ENCODE measurements around the gene CUEDC1.

CUEDC1 gene

DNA sequence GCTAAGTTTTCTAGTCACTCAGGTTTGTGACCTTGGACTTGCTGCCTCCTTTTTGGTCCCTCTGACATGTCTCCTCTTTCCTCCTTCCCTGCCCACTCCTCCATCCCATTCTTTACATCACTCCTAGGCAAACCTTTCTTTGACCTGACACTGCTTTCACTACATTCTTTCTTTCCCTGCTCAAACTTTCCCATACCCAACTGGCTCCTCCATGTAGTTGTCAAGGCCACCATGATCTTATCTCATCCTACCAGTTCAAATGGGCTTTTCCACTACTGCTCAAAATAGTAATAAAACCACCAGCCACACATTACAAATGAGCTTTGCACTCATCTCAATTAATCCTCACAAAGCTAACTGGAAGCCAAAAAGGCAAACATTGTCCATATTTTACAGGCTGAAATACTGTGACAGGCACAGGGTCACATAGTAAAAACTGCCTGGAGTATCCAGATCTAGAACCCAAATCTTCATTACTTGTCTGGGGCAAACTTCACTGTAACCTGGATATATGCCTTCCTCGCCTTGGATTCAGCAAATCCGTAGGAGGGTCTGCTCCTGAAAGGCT, 119.8 kb downstream of the CUEDC1 start:
- Histone ChIP-seq H2BK12ac (ENCODE audit: low read length) (no peak overlapping the region), H3K27me3 (ENCODE audit: control insufficient read depth in 3 of 3, insufficient read depth in 3 of 3, low read depth in 1 of 3, low read length in 3 of 3) (no peaks in the 10 kb centered on the region), H3K79me1 (ENCODE audit: low read depth, low read length) (no peaks in the 10 kb centered on the region), H4K8ac (ENCODE audit: low read depth, low read length) (no peak overlapping the region), H3K4me3 (ENCODE audit: low read length in 2 of 2) (no peak overlapping the region), H3K9ac (ENCODE audit: low read depth, low read length, poor library complexity) (no peak overlapping the region), H3K4me1 (ENCODE audit: control insufficient read depth in 2 of 2, insufficient read depth in 1 of 2, low read depth in 1 of 2, low read length in 2 of 2) (peaks cover 9 to 13% of the 10 kb centered on the region in 2 donors), H2BK15ac (ENCODE audit: low read length) (no peak overlapping the region), H3K4ac (ENCODE audit: low read length) (no peak overlapping the region), H3K18ac (ENCODE audit: low read length) (no peak overlapping the region), H3K9me3 (replicated peaks in 1 of 2; ENCODE audit: control insufficient read depth in 2 of 2, insufficient read depth in 1 of 2, low read depth in 1 of 2, low read length in 2 of 2) (no peaks in the 10 kb centered on the region), H3K27ac (replicated peaks; ENCODE audit: low read length) (no peak overlapping the region), H4K91ac (ENCODE audit: low read depth, low read length, poor library complexity) (no peak overlapping the region), H2BK120ac (ENCODE audit: low read depth, low read length) (no peak overlapping the region), H2BK5ac (ENCODE audit: low read length) (no peak overlapping the region), H3K23ac (ENCODE audit: low read depth, low read length, poor library complexity) (no peak overlapping the region), H3K14ac (ENCODE audit: low read length) (no peak overlapping the region), H2AK5ac (ENCODE audit: low read depth, low read length) (no peak overlapping the region), H2AFZ (ENCODE audit: low read length) (no peak overlapping the region), H3K36me3 (replicated peaks in 1 of 2; ENCODE audit: control insufficient read depth in 2 of 2, insufficient read depth in 2 of 2, low read length in 2 of 2) (peaks cover 4 to 33% of the 10 kb centered on the region in 2 donors), H3K4me2 (ENCODE audit: insufficient read depth, low read length, poor library complexity, severe bottlenecking) (no peak overlapping the region)
- no peak for DNase-seq (ENCODE audit: low spot score)
- WGBS, 2 donors (ENCODE audit: extremely low coverage in 2 of 2, insufficient read length in 2 of 2, insufficient replicate concordance in 1 of 2) = no CpG with 5 or more reads among the region's 2 CpGs

DNA sequence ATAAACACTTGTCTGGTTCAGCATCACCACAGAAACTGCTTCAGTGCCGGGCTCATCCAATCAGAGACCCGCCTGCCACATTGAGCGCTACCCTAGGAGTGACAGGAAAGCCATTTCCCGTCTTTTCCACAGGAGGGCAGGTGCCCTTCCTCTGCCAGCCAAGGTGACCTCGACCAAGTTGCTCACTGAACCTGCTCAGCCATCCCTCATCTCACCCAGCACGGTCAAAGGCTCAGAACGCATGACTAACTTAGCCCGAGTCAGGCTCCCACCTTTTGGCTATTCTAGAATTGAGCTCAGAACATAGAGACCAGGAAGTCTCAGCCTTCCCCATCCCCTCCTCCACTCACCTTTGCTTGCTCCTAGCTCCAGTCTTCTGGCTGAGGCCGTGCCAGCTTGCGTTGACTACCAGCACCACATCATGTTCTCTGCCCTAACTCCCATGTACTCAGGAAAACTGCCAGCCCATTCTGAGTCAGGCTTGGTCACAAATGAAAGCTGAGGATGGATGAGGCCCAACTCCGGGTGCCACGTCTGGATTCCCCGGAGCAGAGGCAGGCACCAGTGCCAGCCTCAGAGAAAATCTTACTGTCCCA, 121.0 kb downstream of the CUEDC1 start:
- Histone ChIP-seq H3K4me2 (ENCODE audit: insufficient read depth, low read length, poor library complexity, severe bottlenecking) (no peak overlapping the region), H2AK5ac (ENCODE audit: low read depth, low read length) (no peak overlapping the region), H3K9me3 (replicated peaks in 1 of 2; ENCODE audit: control insufficient read depth in 2 of 2, insufficient read depth in 1 of 2, low read depth in 1 of 2, low read length in 2 of 2) (no peaks in the 10 kb centered on the region), H2BK12ac (ENCODE audit: low read length) (no peak overlapping the region), H3K4me1 (ENCODE audit: control insufficient read depth in 2 of 2, insufficient read depth in 1 of 2, low read depth in 1 of 2, low read length in 2 of 2) (peaks cover 9 to 13% of the 10 kb centered on the region in 2 donors), H3K79me1 (ENCODE audit: low read depth, low read length) (no peaks in the 10 kb centered on the region), H3K36me3 (replicated peaks in 1 of 2; ENCODE audit: control insufficient read depth in 2 of 2, insufficient read depth in 2 of 2, low read length in 2 of 2) (peaks cover 4 to 24% of the 10 kb centered on the region in 2 donors), H3K27me3 (ENCODE audit: control insufficient read depth in 3 of 3, insufficient read depth in 3 of 3, low read depth in 1 of 3, low read length in 3 of 3) (no peaks in the 10 kb centered on the region), H3K4ac (ENCODE audit: low read length) (no peak overlapping the region), H2BK120ac (ENCODE audit: low read depth, low read length) (no peak overlapping the region), H3K23ac (ENCODE audit: low read depth, low read length, poor library complexity) (no peak overlapping the region), H3K9ac (ENCODE audit: low read depth, low read length, poor library complexity) (no peak overlapping the region), H2AFZ (ENCODE audit: low read length) (no peak overlapping the region), H3K14ac (ENCODE audit: low read length) (no peak overlapping the region), H4K8ac (ENCODE audit: low read depth, low read length) (no peak overlapping the region), H3K27ac (replicated peaks; ENCODE audit: low read length) (no peak overlapping the region), H3K4me3 (ENCODE audit: low read length in 2 of 2) (no peak overlapping the region), H3K18ac (ENCODE audit: low read length) (no peak overlapping the region), H4K91ac (ENCODE audit: low read depth, low read length, poor library complexity) (no peak overlapping the region), H2BK15ac (ENCODE audit: low read length) (no peak overlapping the region), H2BK5ac (ENCODE audit: low read length) (no peak overlapping the region)
- WGBS, 2 donors (ENCODE audit: extremely low coverage in 2 of 2, insufficient read length in 2 of 2, insufficient replicate concordance in 1 of 2) = no CpG with 5 or more reads among the region's 13 CpGs
- no peak for DNase-seq (ENCODE audit: low spot score)

DNA sequence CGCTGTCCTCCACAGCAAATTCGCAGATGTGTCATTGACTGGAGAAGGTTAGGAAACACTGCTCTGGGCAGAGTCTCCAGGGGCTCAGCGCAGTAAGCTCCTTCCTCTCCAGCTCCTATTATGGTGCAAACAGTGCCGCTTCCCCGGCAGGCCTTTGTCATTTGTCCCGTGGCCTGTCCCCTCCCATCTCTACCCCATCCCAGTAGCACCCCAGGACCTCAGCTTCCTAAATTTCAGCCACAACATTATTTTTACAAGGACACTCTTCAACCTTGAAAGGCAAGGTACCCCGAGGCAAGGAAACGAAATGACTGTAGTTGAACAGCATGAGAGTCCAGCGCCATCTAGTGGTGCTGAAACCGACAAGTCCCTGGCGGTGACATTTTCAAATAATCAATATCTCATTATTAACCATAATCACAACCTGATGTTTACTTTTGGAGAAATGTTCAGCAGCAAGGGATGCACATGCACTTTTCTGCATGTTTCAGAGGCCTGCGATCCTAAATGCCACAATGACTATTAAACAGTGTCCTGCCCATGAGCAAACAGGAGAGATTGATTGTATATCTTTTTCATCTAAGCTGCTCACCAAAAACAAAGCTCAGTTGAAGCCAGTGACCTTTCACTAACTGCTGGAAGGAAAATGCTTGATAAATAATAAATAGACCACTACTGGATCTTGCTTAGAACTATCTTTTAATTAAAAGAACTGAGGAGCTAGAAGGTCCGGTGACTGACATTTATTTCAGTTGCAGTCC, 121.9 kb downstream of the CUEDC1 start:
- no peaks in the 10 kb centered on the region for H3K27me3 ChIP-seq (ENCODE audit: control insufficient read depth in 3 of 3, insufficient read depth in 3 of 3, low read depth in 1 of 3, low read length in 3 of 3)
- peak; percentile 69 for DNase-seq (ENCODE audit: low spot score)
- no peak overlapping the region for H3K18ac ChIP-seq (ENCODE audit: low read length)
- peaks cover 9 to 13% of the 10 kb centered on the region in 2 donors for H3K4me1 ChIP-seq (ENCODE audit: control insufficient read depth in 2 of 2, insufficient read depth in 1 of 2, low read depth in 1 of 2, low read length in 2 of 2)
- H2BK12ac ChIP-seq (ENCODE audit: low read length) = no peak overlapping the region
- peak overlapping the region; percentile 2 for H3K27ac ChIP-seq (replicated peaks; ENCODE audit: low read length)
- H4K8ac ChIP-seq (ENCODE audit: low read depth, low read length) = no peak overlapping the region
- H4K91ac ChIP-seq (ENCODE audit: low read depth, low read length, poor library complexity) = no peak overlapping the region
- peak overlapping the region; percentile 75 for H3K4me2 ChIP-seq (ENCODE audit: insufficient read depth, low read length, poor library complexity, severe bottlenecking)
- H2BK5ac ChIP-seq (ENCODE audit: low read length) = no peak overlapping the region
- peaks cover under 1 to 15% of the 10 kb centered on the region in 2 donors for H3K36me3 ChIP-seq (replicated peaks in 1 of 2; ENCODE audit: control insufficient read depth in 2 of 2, insufficient read depth in 2 of 2, low read length in 2 of 2)
- H3K4ac ChIP-seq (ENCODE audit: low read length) = no peak overlapping the region
- no peak overlapping the region for H2AK5ac ChIP-seq (ENCODE audit: low read depth, low read length)
- no peak overlapping the region for H3K14ac ChIP-seq (ENCODE audit: low read length)
- no peak overlapping the region for H3K23ac ChIP-seq (ENCODE audit: low read depth, low read length, poor library complexity)
- H2BK15ac ChIP-seq (ENCODE audit: low read length) = no peak overlapping the region
- H3K9ac ChIP-seq (ENCODE audit: low read depth, low read length, poor library complexity) = no peak overlapping the region
- H2BK120ac ChIP-seq (ENCODE audit: low read depth, low read length) = no peak overlapping the region
- peak overlapping the region; percentile 86 for H2AFZ ChIP-seq (ENCODE audit: low read length)
- no peaks in the 10 kb centered on the region for H3K79me1 ChIP-seq (ENCODE audit: low read depth, low read length)
- no CpG with 5 or more reads among the region's 13 CpGs for WGBS, 2 donors (ENCODE audit: extremely low coverage in 2 of 2, insufficient read length in 2 of 2, insufficient replicate concordance in 1 of 2)
- no peaks in the 10 kb centered on the region for H3K9me3 ChIP-seq (replicated peaks in 1 of 2; ENCODE audit: control insufficient read depth in 2 of 2, insufficient read depth in 1 of 2, low read depth in 1 of 2, low read length in 2 of 2)
- peak overlapping the region; percentile 39 to 60 for H3K4me3 ChIP-seq (ENCODE audit: low read length in 2 of 2)
